ENCODE data around the gene VWA7.

The VWA7 gene

GRCh38 chr6:31736021-31736767, 40.9 kb downstream of the VWA7 start, which contains the start of gene CLIC1:
CLIC1 (minus strand) TSS chr6:31736530; CDS start chr6:31736300, 230 bp downstream.
- no peak for TF ChIP-seq CTCF (IDR thresholded peaks at IDR 0.05; ENCODE audit: insufficient read depth, missing control alignments)
- DNase-seq (ENCODE audit: insufficient read length, low spot score) (peak; percentile 89), FAIRE-seq (no peak)

GRCh38 chr6:31734821-31735406, 42.2 kb downstream of the VWA7 start:
- DNase-seq (ENCODE audit: insufficient read length, low spot score) = no peak
- no peak for FAIRE-seq

GRCh38 chr6:31734247-31734820, 42.8 kb downstream of the VWA7 start:
- TF ChIP-seq CTCF (IDR thresholded peaks at IDR 0.05; ENCODE audit: insufficient read depth, missing control alignments) = no peak
- no peak for DNase-seq (ENCODE audit: insufficient read length, low spot score)
- FAIRE-seq = no peak

More at GRCh38 chr6:31734821-31735406, 42.2 kb downstream of the VWA7 start:
- TF ChIP-seq CTCF (IDR thresholded peaks at IDR 0.05; ENCODE audit: insufficient read depth, missing control alignments) = no peak

GRCh38 chr6:31733734-31734133, 43.4 kb downstream of the VWA7 start:
- TF ChIP-seq CTCF (IDR thresholded peaks at IDR 0.05; ENCODE audit: insufficient read depth, missing control alignments) = no peak
- FAIRE-seq (no peak), DNase-seq (ENCODE audit: insufficient read length, low spot score) (no peak)

GRCh38 chr6:31732029-31732428, 45.1 kb downstream of the VWA7 start:
- FAIRE-seq (no peak), DNase-seq (ENCODE audit: insufficient read length, low spot score) (no peak)
- no peak for TF ChIP-seq CTCF (IDR thresholded peaks at IDR 0.05; ENCODE audit: insufficient read depth, missing control alignments)

GRCh38 chr6:31730631-31731086, 46.5 kb downstream of the VWA7 start:
- no peak for TF ChIP-seq CTCF (IDR thresholded peaks at IDR 0.05; ENCODE audit: insufficient read depth, missing control alignments)
- FAIRE-seq (no peak), DNase-seq (ENCODE audit: insufficient read length, low spot score) (no peak)
